Measurements from ENCODE around the gene C4A. TPM values are rescaled to one million over a fixed set of nuclear protein-coding genes. Genes with fewer than 3 reads are reported as not detected.
A peak's percentile ranks its signal among the peaks of the same experiment; 100 is the strongest.

C4A gene
- total RNA-seq, 4 donors from 2014 or later = 230 to 361 (median 258) TPM

DNA sequence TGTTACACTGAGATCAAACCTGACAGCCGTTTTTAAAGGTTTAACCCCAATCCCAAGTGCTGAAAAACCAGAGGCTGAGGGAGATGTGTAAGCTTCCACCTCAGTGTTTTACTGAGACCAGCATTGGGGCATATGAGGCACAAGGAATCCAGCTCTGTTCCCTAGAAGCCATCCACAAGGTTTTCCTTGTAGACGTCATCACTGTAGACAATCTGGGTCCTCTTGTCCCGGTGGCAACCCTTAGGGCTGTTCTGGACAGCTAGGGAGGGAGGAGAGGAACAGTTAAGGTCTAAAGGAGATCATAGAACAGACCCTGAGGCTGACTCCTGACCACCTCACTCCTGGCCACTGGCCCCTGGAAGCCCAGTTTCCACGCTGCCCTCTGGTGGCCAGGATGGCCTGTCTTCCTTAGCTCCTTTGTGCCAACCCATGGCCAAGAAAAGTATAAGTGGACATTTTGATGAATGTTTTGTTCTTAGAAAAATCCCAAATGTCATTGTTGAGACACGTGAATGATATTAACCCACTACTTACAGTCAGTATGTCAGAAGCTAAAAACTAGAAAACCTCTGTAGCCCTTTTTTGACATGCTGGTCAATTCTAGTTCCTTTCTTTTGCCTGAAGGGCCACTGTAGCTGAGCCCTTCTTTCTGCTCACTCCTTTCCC lies 29.6 kb upstream of the C4A start:
- TF ChIP-seq EP300 (IDR thresholded peaks at IDR 0.05) (peak in 1 of 2 donors; percentile 16), CTCF (IDR thresholded peaks at IDR 0.05) (peak; percentile 55 to 71 (median 67)), POLR2A (IDR thresholded peaks at IDR 0.05) (no peak)
- no peak overlapping the region for H3K4me3 ChIP-seq
- no peaks in the 10 kb centered on the region for H3K9me3 ChIP-seq
- DNase-seq (ENCODE audit: low spot score in 2 of 2) = peak; percentile 37 to 58
- H3K27me3 ChIP-seq = no peaks in the 10 kb centered on the region
- peak overlapping the region in 2 of 4 donors; percentile 26 to 65 for H3K27ac ChIP-seq
- H3K4me1 ChIP-seq = peaks cover 0 to 17% (median under 1%) of the 10 kb centered on the region in 4 donors
- peaks cover 7 to 66% (median 21%) of the 10 kb centered on the region in 3 donors for H3K36me3 ChIP-seq
- 37 to 44% methylated on average over 5 of the region's 5 CpGs for WGBS, 2 donors

DNA sequence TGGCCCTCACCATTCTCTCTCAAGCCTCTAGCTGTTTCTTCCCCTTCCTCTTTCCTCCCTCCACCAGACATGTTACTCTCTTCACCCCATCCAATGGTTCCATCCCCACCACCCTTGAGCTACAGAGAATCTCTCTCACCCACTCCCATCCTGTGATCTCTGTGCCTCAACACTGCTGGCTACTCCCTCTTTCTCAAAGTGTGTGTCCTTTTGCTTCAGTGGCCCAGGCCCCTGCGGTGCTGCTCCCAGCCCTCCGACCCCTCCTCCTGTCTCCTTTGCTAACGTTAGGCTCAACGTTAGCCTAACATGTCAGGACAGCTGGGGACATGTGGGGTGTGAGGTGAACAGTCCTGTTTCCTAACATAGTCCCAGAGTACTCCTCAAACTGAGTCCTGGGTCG lies 29.0 kb upstream of the C4A start:
- H3K4me3 ChIP-seq = no peak overlapping the region
- H3K9me3 ChIP-seq = no peaks in the 10 kb centered on the region
- no peak for DNase-seq (ENCODE audit: low spot score in 2 of 2)
- no peak for TF ChIP-seq EP300 (IDR thresholded peaks at IDR 0.05)
- no peak for TF ChIP-seq CTCF (IDR thresholded peaks at IDR 0.05)
- TF ChIP-seq POLR2A (IDR thresholded peaks at IDR 0.05) = no peak
- WGBS, 2 donors = 75 to 79% methylated on average over 5 of the region's 5 CpGs
- H3K27me3 ChIP-seq = no peaks in the 10 kb centered on the region
- peaks cover 0 to 22% (median 6%) of the 10 kb centered on the region in 4 donors for H3K4me1 ChIP-seq
- peaks cover 7 to 68% (median 21%) of the 10 kb centered on the region in 3 donors for H3K36me3 ChIP-seq
- H3K27ac ChIP-seq = peak overlapping the region in 1 of 4 donors; percentile 65

DNA sequence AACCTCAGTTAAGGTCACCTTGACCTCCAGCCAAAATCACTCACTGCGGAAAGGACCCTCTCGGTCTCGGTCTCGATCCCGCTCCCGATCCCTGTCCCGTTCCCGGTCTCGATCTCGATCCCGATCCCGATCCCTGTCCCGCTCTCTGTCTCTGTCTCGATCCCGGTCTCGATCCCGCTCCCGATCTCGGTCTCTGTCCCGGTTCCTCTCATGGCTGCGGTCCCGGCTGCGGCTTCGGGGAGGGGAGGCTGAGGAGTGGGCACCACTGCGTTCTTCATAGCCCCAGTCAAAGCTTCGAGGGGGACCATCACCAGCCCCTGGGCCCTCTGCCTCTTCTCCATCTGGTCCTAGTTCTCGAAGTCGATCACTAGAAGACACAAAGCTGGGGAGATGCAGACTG lies 27.3 kb upstream of the C4A start:
- TF ChIP-seq EP300 (IDR thresholded peaks at IDR 0.05) = no peak
- no peak for TF ChIP-seq POLR2A (IDR thresholded peaks at IDR 0.05)
- TF ChIP-seq CTCF (IDR thresholded peaks at IDR 0.05) = no peak
- Histone ChIP-seq H3K4me3 (no peak overlapping the region), H3K36me3 (peaks cover 7 to 68% (median 21%) of the 10 kb centered on the region in 3 donors), H3K4me1 (peaks cover 0 to 32% (median 15%) of the 10 kb centered on the region in 4 donors), H3K9me3 (no peaks in the 10 kb centered on the region), H3K27me3 (no peaks in the 10 kb centered on the region), H3K27ac (no peak overlapping the region)
- 96 to 98% methylated on average over 28 of the region's 28 CpGs for WGBS, 2 donors
- no peak for DNase-seq (ENCODE audit: low spot score in 2 of 2)

DNA sequence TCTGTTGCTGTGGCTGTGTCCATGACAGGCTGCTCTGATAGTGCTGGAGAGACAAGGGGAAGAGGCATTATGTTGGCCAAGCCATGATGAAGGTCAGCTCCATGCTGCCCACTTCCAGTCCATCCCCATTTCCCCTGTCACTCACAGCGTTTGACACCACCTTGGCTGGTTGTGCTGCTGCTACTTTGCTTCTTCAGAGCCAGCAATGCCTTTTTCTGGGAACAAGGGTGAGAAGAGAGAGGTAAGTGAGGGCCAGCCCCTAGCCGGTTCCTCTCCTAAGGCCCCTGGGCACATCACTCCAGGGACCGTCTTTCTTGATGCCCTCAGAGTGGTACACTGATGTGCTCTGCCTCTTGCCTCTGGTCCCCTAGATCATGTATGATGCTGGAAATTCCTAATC lies 25.1 kb upstream of the C4A start:
- WGBS, 2 donors = 93% methylated on average over 3 of the region's 3 CpGs
- TF ChIP-seq EP300 (IDR thresholded peaks at IDR 0.05) = no peak
- TF ChIP-seq POLR2A (IDR thresholded peaks at IDR 0.05) = no peak
- TF ChIP-seq CTCF (IDR thresholded peaks at IDR 0.05) = no peak
- Histone ChIP-seq H3K27ac (no peak overlapping the region), H3K36me3 (peaks cover 7 to 73% (median 25%) of the 10 kb centered on the region in 3 donors), H3K27me3 (no peaks in the 10 kb centered on the region), H3K9me3 (no peaks in the 10 kb centered on the region), H3K4me3 (no peak overlapping the region), H3K4me1 (peaks cover 0 to 35% (median 19%) of the 10 kb centered on the region in 4 donors)
- no peak for DNase-seq (ENCODE audit: low spot score in 2 of 2)

- H3K4me3 ChIP-seq = peak overlapping the region; percentile 75 to 97 (median 86)
- no peak for DNase-seq (ENCODE audit: low spot score in 2 of 2)
- peak overlapping the region; percentile 64 to 95 (median 90) for H3K27ac ChIP-seq
- no peaks in the 10 kb centered on the region for H3K27me3 ChIP-seq
- 9 to 11% methylated on average over 11 of the region's 11 CpGs for WGBS, 2 donors
- H3K4me1 ChIP-seq = peaks cover 0 to 32% (median 19%) of the 10 kb centered on the region in 4 donors
- TF ChIP-seq POLR2A (IDR thresholded peaks at IDR 0.05) (no peak), CTCF (IDR thresholded peaks at IDR 0.05) (no peak), EP300 (IDR thresholded peaks at IDR 0.05) (no peak)
- peaks cover 7 to 73% (median 34%) of the 10 kb centered on the region in 3 donors for H3K36me3 ChIP-seq
- H3K9me3 ChIP-seq = no peaks in the 10 kb centered on the region
Measured at GRCh38 chr6:31958412-31958740, 23.5 kb upstream of the C4A start.
